ENCODE measurements around the gene DCAF5.

DNA sequence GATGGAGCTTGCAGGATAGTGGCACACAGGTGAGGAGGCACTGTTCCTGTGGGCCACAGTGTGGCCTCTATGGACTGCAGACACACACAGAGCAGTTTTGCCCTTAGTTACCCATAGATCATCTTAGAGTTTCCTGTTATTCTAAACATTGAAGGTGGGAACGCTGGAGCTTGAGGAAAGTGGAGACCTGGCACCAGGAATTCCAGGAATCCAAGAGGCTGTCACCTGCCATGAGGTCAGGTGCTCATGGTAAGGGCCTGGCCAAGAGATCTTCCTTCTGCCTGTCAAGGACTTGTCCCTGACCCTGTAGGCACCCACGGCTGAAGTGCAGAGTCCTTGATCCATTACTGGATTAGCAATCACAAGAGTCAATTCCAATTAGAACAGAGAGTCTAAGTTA lies 108.6 kb downstream of the DCAF5 start:
- TF ChIP-seq, protein P1, sequence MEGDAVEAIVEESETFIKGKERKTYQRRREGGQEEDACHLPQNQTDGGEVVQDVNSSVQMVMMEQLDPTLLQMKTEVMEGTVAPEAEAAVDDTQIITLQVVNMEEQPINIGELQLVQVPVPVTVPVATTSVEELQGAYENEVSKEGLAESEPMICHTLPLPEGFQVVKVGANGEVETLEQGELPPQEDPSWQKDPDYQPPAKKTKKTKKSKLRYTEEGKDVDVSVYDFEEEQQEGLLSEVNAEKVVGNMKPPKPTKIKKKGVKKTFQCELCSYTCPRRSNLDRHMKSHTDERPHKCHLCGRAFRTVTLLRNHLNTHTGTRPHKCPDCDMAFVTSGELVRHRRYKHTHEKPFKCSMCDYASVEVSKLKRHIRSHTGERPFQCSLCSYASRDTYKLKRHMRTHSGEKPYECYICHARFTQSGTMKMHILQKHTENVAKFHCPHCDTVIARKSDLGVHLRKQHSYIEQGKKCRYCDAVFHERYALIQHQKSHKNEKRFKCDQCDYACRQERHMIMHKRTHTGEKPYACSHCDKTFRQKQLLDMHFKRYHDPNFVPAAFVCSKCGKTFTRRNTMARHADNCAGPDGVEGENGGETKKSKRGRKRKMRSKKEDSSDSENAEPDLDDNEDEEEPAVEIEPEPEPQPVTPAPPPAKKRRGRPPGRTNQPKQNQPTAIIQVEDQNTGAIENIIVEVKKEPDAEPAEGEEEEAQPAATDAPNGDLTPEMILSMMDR (IDR thresholded peaks at IDR 0.05; ENCODE audit: low read length), result no peak
- TF ChIP-seq EZH2 (optimal IDR thresholded peaks at IDR 0.05; ENCODE audit: low read depth, low read length) (no peak), EZH2phosphoT487 (IDR thresholded peaks at IDR 0.05; ENCODE audit: low read length) (no peak)

Measured in MM.1S (cell line).